ENCODE results near the gene KMT2D.

Gene KMT2D

GRCh38 chr12:49039421-49040363 lies 20.9 kb downstream of the KMT2D start:
- no peak for DNase-seq (ENCODE audit: low read depth)
- H3K4me3 ChIP-seq (ENCODE audit: low read depth, low read length): no peak overlapping the region

- no peak overlapping the region for H3K4me3 ChIP-seq (ENCODE audit: low read depth, low read length)
- DNase-seq (ENCODE audit: low read depth): no peak
These were observed 22.2 kb downstream of the KMT2D start for GRCh38 chr12:49038291-49038955.

DNA sequence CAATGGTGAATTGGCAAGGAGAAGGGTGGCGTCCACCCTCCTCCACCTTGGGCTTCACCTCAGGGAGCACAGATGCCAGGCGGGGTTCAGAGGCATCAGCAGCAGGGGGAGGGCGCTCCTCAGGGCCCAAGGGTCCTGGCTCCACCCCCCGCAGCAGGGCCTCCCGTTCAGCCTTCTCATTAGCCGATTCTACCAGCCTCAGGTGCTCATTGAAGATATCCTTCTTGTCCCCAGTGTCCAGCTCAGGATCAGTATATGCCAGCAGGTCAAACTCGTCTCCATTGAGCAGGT lies 22.7 kb downstream of the KMT2D start:
- H3K4me3 ChIP-seq (ENCODE audit: low read depth, low read length): no peak overlapping the region
- no peak for DNase-seq (ENCODE audit: low read depth)

DNA sequence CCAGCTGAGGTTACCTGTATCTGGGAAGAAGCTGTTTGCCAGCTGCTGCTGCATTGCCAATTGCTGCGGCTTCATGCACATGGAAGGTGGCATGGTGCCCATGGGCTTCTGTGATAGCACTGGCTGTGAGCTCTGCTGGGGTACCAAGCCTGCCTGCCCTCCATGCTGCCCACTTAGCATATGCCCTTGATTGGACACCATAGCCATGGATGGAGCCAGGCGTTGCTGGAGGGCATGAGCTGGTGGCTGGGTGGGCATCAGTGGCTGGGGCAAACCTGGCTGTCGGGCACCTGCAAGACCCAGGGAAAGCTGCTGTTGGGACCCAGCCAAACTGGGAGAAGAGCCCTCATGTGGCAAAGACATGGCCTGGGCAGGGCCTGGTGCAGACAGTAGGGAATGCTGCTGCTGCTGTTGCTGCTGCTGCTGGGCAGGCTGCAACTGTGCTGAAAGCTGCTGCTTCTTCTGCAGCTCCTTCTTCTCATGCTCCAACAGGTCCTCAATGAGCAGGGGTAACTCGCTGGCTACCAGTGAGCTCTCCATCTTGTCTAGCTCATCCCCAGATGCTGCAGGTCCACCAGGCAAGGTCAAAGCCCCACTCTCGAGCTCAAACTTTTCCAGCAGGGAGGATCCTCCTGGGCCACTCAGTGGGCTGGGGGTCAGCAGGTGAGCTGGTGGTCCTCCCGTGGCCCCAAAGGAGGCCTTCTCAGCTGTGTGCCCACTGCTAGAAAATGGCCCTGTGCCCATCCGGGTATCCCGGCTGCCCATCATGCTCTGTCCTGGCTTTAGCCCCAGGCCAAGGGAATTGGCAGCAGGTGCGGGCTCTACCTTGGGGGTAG lies 23.3 kb downstream of the KMT2D start:
- DNase-seq (ENCODE audit: low read depth): no peak
- H3K4me3 ChIP-seq (ENCODE audit: low read depth, low read length): no peak overlapping the region

GRCh38 chr12:49036029-49036428 lies 24.6 kb downstream of the KMT2D start:
- H3K4me3 ChIP-seq (ENCODE audit: low read depth, low read length): no peak overlapping the region
- DNase-seq (ENCODE audit: low read depth): no peak

DNA sequence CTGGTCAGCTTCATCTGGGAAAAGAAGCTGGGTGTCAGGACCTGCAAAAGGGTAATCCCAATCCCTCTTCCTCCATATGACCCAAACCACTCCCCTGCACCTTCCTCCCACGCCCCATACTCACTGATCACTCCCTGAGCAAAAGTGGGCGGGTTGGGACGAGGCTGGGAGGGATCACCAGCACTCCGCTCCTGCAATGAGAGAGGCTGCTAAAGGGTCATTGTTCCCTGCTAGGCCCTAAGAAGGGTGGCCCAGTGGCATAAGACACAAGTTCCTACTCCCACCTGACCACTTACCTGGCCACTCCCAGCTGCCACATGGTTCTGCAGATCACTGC lies 26.3 kb downstream of the KMT2D start:
- DNase-seq (ENCODE audit: low read depth): no peak
- no peak overlapping the region for H3K4me3 ChIP-seq (ENCODE audit: low read depth, low read length)

DNA sequence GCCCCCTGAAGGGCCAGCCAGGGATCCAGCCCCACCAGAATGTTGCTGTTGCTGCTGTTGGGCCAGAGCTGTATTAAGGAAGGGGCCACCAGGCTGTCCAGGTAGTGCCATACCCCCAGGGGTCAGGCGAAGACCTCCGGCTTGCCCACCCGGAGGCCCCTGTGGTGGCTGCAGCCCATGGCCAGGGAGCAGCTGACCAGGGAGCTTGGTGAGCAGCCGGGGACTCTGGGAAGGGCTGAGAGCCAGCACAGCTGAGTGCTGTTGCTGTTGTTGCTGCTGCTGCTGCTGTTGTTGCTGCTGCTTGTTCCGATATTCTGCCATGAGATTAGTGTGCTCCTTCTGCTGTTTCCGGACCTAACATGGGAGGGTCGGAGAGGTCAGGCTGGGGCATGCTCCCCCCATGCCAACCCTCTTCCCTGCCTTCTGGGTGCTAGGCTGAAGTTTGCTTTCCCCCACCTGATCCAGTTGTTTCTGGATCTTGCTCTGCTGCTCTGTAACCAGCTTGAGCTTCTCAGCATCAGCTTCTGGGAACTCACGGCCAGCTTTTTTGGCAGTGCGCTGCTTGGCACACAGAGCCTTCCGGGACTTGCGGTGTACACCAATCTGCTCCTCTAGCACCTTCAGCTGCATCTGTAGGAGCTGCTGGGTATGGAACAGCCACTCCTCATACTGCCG lies 26.8 kb downstream of the KMT2D start:
- no peak overlapping the region for H3K4me3 ChIP-seq (ENCODE audit: low read depth, low read length)
- DNase-seq (ENCODE audit: low read depth): no peak

DNA sequence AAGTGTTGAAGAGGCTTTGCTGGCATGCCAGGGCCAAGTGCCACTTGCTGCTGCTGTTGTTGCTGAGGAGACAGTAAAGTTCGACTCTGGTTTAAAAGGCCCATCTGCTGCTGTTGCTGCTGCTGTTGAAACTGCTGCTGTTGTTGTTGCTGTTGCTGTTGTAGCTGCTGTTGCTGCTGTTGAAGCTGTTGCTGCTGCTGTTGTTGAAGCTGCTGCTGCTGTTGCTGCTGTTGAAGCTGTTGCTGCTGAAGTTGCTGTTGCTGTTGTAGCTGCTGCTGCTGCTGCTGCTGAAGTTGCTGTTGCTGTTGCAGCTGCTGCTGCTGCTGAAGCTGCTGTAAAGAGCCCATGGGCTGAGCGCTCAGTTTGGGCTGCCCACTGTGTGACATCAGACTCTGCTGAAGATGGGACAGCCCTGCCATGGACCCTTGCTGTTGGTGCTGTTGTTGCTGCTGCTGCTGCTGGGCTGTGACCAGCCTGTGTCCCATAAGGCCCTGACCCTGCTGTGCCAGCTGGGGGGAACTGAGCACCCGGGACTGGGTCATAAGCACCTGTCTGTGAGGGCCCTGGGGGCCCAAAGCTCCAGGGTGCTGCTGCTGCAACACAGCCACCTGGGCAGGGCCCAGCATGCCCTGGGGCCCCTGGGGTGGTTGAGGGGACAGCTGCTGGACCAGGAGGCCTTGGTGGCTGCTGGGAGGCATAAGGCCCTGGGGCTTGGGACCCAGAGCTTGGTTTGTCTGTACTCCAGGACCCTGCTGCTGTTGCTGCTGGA lies 27.7 kb downstream of the KMT2D start:
- no peak for DNase-seq (ENCODE audit: low read depth)
- H3K4me3 ChIP-seq (ENCODE audit: low read depth, low read length): no peak overlapping the region

DNA sequence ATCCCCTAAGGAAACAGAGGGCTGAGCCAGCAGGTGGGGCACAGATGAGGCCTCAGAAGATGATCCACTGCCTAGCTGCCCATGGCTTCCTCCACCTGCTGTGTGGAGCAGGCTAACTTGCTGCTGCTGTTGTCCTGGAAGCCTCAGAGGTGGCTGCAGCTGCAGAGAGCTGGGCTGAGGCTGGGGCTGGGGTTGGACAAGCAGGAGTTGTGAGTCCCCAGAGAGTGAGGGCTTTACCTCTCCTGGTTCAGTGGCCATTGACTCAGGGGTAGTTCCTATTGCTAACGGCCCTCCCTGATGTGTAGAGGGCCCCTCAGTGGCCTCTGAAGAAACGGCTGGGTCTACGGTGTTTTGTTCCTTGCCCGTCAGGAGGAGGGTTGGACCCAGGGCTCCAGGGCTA lies 28.3 kb downstream of the KMT2D start:
- no peak overlapping the region for H3K4me3 ChIP-seq (ENCODE audit: low read depth, low read length)
- DNase-seq (ENCODE audit: low read depth): no peak

DNA sequence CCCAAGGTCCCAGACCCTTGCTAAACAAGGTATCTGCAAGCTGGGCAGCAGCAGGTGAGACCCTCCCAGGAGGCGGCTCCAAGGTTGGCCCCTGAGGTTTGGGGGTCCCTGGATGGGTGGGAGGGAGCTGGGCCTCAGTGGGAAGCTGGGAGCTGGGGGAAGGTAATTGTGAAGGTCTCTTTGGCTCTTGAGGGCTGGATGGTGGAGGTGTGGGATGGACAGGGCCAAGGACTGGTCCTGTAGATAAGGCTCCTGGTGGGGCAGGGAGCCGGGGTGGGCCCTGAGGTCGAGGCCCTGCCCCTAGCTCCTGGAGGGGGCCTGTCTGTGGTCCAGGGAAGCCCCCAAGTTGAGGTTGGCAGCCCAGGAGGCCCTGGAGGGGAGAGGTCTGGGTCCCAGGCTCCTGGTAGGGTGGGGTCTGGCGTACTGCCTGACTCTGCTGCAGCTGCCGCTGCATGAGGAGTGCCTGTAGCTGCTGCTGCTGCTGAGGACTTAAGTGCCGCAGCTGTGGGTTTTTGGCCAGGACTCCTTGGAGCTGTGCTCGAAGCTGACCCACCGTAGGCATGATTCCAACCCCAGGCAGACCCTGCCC lies 28.9 kb downstream of the KMT2D start:
- H3K4me3 ChIP-seq (ENCODE audit: low read depth, low read length): no peak overlapping the region
- no peak for DNase-seq (ENCODE audit: low read depth)

- no peak for DNase-seq (ENCODE audit: low read depth)
- no peak overlapping the region for H3K4me3 ChIP-seq (ENCODE audit: low read depth, low read length)
These were observed 29.7 kb downstream of the KMT2D start for GRCh38 chr12:49030714-49031572.

GRCh38 chr12:49030119-49030518 lies 30.5 kb downstream of the KMT2D start:
- DNase-seq (ENCODE audit: low read depth): no peak
- H3K4me3 ChIP-seq (ENCODE audit: low read depth, low read length): no peak overlapping the region

DNA sequence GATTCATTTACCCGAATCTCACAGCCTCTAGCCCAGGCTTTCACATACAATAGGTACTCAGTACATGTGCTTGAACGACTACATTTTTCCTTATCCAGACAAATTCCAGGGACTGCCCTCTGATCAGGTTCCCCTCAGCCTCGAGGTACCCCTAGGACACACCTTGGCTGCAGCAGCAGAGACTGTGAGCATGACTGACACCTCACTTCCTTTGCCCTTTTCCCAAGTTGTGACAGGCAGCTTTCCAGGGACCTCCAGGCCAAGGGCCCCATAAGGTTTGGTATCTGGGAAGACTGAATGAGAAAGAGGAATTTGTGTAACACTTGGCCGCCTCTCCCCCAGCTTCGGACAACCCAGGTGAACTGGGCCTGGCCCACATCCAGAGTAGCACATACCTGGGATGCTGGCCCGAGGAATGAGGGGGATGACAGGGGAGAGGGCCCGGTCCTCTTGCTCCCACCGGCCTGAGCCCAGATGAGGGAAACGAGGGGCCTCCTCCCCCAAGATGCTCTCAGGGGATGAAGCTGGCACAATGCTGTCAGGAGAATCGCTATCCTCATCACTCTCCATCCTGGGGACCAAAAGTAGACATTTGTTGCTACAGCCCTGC lies 31.8 kb downstream of the KMT2D start:
- DNase-seq (ENCODE audit: low read depth): no peak
- H3K4me3 ChIP-seq (ENCODE audit: low read depth, low read length): no peak overlapping the region

DNA sequence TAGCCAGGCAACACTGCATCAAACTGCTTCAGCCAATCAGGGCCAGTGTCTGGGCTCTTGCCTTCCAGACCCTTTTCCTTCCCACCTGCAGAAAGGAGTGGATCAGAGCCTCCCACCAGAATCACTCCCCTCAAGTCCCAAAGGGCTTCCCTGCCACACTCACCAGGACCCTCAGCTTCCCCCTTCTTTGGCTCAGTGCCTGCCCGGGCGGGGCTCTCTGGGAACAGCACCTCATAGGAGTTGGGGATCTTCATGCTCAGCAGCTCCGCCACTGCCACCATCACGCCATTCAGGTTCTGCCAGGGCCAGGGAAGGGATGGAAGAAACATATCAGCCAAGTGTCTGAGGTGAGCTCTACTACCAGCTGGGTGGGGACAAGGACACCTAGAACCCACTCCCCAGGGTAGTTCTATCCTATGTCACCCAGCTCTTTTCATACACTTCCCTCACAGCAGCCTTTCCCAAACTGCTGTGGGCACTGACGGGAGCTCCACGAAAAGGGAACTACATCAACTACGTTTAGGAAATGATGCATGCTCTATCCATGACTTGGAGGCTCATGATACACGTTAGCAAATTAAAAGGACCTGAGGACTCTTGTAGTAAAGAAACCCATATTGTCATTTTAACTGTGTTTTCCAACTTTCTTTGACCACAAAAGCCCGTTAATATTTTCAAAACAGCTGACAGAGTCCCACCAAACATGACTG lies 32.6 kb downstream of the KMT2D start:
- DNase-seq (ENCODE audit: low read depth): no peak
- no peak overlapping the region for H3K4me3 ChIP-seq (ENCODE audit: low read depth, low read length)

DNA sequence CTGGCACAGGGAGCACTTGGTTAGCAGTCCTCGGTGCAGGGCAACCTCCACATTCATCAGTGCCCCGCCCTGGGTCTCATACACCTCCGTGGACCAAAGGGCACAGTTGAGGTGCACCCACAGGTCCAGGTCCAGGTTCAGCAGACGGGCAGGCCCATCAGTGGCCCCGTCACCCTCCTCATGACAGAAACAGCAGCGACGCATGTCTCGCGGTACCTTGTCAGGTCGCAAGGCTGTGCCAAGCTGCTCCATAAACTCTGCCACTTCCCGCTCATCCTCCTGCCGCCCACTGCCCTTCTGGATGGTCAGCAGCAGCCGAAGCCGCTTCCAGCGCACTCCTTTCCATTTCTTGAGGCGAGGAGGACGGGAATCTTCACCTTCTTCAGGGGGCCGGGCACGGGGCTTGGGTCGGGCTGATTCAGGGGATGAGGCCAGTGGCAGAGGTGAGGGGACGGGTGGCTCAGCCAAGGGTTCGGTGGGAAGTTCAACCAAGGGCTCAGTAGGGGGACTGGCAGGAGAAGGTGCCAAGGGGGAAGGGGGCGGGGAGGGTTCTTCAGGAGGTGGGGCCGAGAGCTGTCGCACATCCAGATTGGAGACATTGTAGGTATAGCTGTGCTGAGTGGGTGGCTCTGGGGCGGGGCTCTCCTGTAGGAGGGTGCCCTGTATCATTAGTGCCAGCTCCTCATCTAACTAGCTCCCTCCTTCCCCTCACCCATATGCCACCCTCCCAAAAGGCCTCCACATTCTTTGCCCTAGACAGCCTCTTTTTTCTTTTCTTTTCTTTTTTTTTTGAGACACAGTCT lies 33.7 kb downstream of the KMT2D start:
- no peak for DNase-seq (ENCODE audit: low read depth)

GRCh38 chr12:49026101-49026500 lies 34.5 kb downstream of the KMT2D start:
- DNase-seq (ENCODE audit: low read depth): no peak
- no peak overlapping the region for H3K4me3 ChIP-seq (ENCODE audit: low read depth, low read length)

More for the DNA sequence above, 33.7 kb downstream of the KMT2D start:
- no peak overlapping the region for H3K4me3 ChIP-seq (ENCODE audit: low read depth, low read length)

All from skeletal muscle cell (primary cell).